ENCODE measurements around the gene KCNF1.

Gene KCNF1

GRCh38 chr2:10905006-10905861, 6.5 kb upstream of the KCNF1 start:
- DNase-seq (no peak), ATAC-seq (no peak)

- no peak for ATAC-seq
- no peak for DNase-seq
These were observed 5.9 kb upstream of the KCNF1 start for GRCh38 chr2:10905862-10906143.

- no peak for DNase-seq
- no peak for ATAC-seq
These were observed 4.7 kb upstream of the KCNF1 start for GRCh38 chr2:10906926-10907625.

- no peak for ATAC-seq
These were observed 3.5 kb upstream of the KCNF1 start for GRCh38 chr2:10908195-10908594.

GRCh38 chr2:10909050-10909995, 2.4 kb upstream of the KCNF1 start:
- peak; percentile 26 for DNase-seq
- no peak for ATAC-seq

More at GRCh38 chr2:10908195-10908594, 3.5 kb upstream of the KCNF1 start:
- DNase-seq: no peak

GRCh38 chr2:10909996-10910341, 1.8 kb upstream of the KCNF1 start:
- ATAC-seq: no peak
- no peak for DNase-seq

GRCh38 chr2:10910625-10911024, 1.1 kb upstream of the KCNF1 start:
- no peak for ATAC-seq
- no peak for DNase-seq

- no peak for ATAC-seq
- no peak for DNase-seq
These were observed 470 bp downstream of the KCNF1 start for GRCh38 chr2:10912076-10912731.

GRCh38 chr2:10912796-10913455, 1.2 kb downstream of the KCNF1 start:
- no peak for ATAC-seq
- DNase-seq: no peak

- peak; percentile 25 for ATAC-seq
These were observed 2.0 kb downstream of the KCNF1 start for GRCh38 chr2:10913501-10914271.

GRCh38 chr2:10914272-10914693, 2.5 kb downstream of the KCNF1 start:
- DNase-seq (no peak), ATAC-seq (no peak)

More at GRCh38 chr2:10913501-10914271, 2.0 kb downstream of the KCNF1 start:
- DNase-seq: no peak

GRCh38 chr2:10915236-10915635, 3.5 kb downstream of the KCNF1 start:
- ATAC-seq (no peak), DNase-seq (no peak)

- ATAC-seq: no peak
- no peak for DNase-seq
These were observed 4.1 kb downstream of the KCNF1 start for GRCh38 chr2:10915731-10916276.

GRCh38 chr2:10916953-10917352, 5.2 kb downstream of the KCNF1 start:
- no peak for DNase-seq
- no peak for ATAC-seq

- DNase-seq (no peak), ATAC-seq (no peak)
These were observed 6.2 kb downstream of the KCNF1 start for GRCh38 chr2:10917927-10918326.

- ATAC-seq: no peak
- no peak for DNase-seq
These were observed 7.1 kb downstream of the KCNF1 start for GRCh38 chr2:10918661-10919409.

- no peak for ATAC-seq
- no peak for DNase-seq
These were observed 7.7 kb downstream of the KCNF1 start for GRCh38 chr2:10919410-10919770.

GRCh38 chr2:10919771-10920621, 8.3 kb downstream of the KCNF1 start:
- ATAC-seq (no peak), DNase-seq (no peak)
